Endodermal cell (in vitro differentiated cells): ENCODE data around the gene GNAZ. TPM values are rescaled to one million over a fixed set of nuclear protein-coding genes. Genes with fewer than 3 reads are reported as not detected.

Source experiments
- DNase-seq: peaks from one replicate; pipeline ENCODE4 v3.0.0-alpha.2; 2017
- H3K27ac ChIP-seq: 2 replicates; pipeline ENCODE4 v1.5.1; 2013; ENCODE audit warnings: mild to moderate bottlenecking, low read depth, low read length, moderate library complexity
- H3K27me3 ChIP-seq: 2 replicates; pipeline ENCODE4 v1.6.1; 2013; ENCODE audit warnings: mild to moderate bottlenecking, low read length, moderate library complexity; ENCODE audit not compliant: insufficient read depth, control insufficient read depth, poor library complexity, severe bottlenecking
- H3K36me3 ChIP-seq: 2 replicates; pipeline ENCODE4 v1.7.0; 2013; ENCODE audit warnings: mild to moderate bottlenecking, low read length, moderate library complexity; ENCODE audit not compliant: control insufficient read depth, insufficient read depth
- H3K4me1 ChIP-seq: one replicate; pipeline ENCODE4 v1.7.0; 2013; ENCODE audit warnings: low read length; ENCODE audit not compliant: control insufficient read depth, insufficient read depth
- H3K4me3 ChIP-seq: 2 replicates; pipeline ENCODE4 v1.5.1; 2013; ENCODE audit warnings: mild to moderate bottlenecking, low read length, moderate library complexity
- H3K9ac ChIP-seq: 2 replicates; pipeline ENCODE4 v1.6.1; 2013; ENCODE audit warnings: mild to moderate bottlenecking, low read length, moderate library complexity; ENCODE audit not compliant: poor library complexity, severe bottlenecking; ENCODE audit errors: extremely low read depth
- H3K9me3 ChIP-seq: 2 replicates; pipeline ENCODE4 v1.6.1; 2013; ENCODE audit warnings: mild to moderate bottlenecking, low read length, moderate library complexity; ENCODE audit not compliant: control insufficient read depth
- H3K27ac Mint-ChIP-seq: 2 replicates; pipeline ENCODE4 v1.8.0; 2020; ENCODE audit warnings: mixed read lengths
- H3K27me3 Mint-ChIP-seq: 2 replicates; pipeline ENCODE4 v1.8.0; 2021; ENCODE audit warnings: mild to moderate bottlenecking, mixed read lengths; ENCODE audit not compliant: insufficient read depth
- H3K36me3 Mint-ChIP-seq: 2 replicates; pipeline ENCODE4 v1.8.0; 2020; ENCODE audit warnings: low read depth, mixed read lengths
- H3K4me1 Mint-ChIP-seq: 2 replicates; pipeline ENCODE4 v1.8.0; 2020; ENCODE audit warnings: mixed read lengths
- H3K4me3 Mint-ChIP-seq: 2 replicates; pipeline ENCODE4 v1.8.0; 2020; ENCODE audit warnings: mild to moderate bottlenecking, moderate library complexity, mixed read lengths
- H3K9me3 Mint-ChIP-seq: 2 replicates; pipeline ENCODE4 v1.8.0; 2020; ENCODE audit warnings: mild to moderate bottlenecking, mixed read lengths
- WGBS, 2 experiments: methylation state at CpG; one replicate each; pipeline versions ENCODE4 v1.1.5 to v1.1.7; 2013; ENCODE audit warnings: missing lambda C conversion rate in 2 of 2, mixed read lengths in 1 of 2; ENCODE audit not compliant: insufficient coverage in 1 of 2, insufficient read length in 1 of 2; 5-methylcytosine and 5-hydroxymethylcytosine counted together
- total RNA-seq, 2 donors: library from RNA; stranded (reverse); fragmentation: NEBNext Ultra II Directional in 1 of 2; extraction: Animal tissue kit (Norgen Biotek cat#: 25700) in 1 of 2; gene quantifications; 2 replicates in 1 of 2; 3 replicates in 1 of 2; pipeline ENCODE4 v1.2.1, GENCODE V29; 2021
- TF ChIP-seq, protein P1 (sequence below): fragments of 200-600 bp; sonication (generic); conservative IDR thresholded peaks from 2 replicates; pipeline ENCODE4 v1.5.0; 2021; ENCODE audit warnings: antibody characterized with exemption, mild to moderate bottlenecking

The GNAZ gene
- total RNA-seq, 2 donors from 2014 or later: 16.7 to 17.9 TPM

DNA sequence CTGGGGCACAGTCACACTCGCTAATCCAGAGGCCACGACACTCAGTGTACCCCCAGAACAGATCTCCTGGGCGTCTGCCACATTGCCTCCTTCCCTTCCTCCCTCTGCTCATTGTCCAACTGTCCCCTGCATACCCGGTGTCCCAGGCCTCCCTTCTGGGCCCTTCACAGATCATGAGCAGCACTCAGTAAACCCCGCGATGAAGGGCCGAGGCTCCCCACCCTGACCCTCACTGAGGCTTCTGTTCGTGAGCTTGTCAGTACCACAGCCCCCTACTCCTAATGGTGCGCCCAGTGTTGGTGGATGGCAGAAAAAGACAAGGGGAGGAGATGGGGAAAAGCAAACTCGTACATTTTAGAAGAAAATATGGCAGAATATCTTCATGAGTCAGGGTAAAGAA is 58.8 kb downstream of the GNAZ start:
- Histone ChIP-seq H3K4me3 (no peak overlapping the region), H3K36me3 (no peaks in the 10 kb centered on the region), H3K9ac (no peak overlapping the region), H3K9me3 (no peaks in the 10 kb centered on the region), H3K27ac (no peak overlapping the region), H3K4me1 (no peaks in the 10 kb centered on the region), H3K27me3 (no peaks in the 10 kb centered on the region)
- Mint-ChIP-seq H3K4me3 (no peak overlapping the region), H3K9me3 (no peaks in the 10 kb centered on the region), H3K27me3 (peaks cover 17% of the 10 kb centered on the region), H3K27ac (no peak overlapping the region), H3K4me1 (peaks cover 2% of the 10 kb centered on the region), H3K36me3 (no peaks in the 10 kb centered on the region)
- WGBS, 2 experiments: 53 to 81% methylated on average over 2 to 10 of the region's 10 CpGs
- DNase-seq: no peak
- TF ChIP-seq, protein P1, sequence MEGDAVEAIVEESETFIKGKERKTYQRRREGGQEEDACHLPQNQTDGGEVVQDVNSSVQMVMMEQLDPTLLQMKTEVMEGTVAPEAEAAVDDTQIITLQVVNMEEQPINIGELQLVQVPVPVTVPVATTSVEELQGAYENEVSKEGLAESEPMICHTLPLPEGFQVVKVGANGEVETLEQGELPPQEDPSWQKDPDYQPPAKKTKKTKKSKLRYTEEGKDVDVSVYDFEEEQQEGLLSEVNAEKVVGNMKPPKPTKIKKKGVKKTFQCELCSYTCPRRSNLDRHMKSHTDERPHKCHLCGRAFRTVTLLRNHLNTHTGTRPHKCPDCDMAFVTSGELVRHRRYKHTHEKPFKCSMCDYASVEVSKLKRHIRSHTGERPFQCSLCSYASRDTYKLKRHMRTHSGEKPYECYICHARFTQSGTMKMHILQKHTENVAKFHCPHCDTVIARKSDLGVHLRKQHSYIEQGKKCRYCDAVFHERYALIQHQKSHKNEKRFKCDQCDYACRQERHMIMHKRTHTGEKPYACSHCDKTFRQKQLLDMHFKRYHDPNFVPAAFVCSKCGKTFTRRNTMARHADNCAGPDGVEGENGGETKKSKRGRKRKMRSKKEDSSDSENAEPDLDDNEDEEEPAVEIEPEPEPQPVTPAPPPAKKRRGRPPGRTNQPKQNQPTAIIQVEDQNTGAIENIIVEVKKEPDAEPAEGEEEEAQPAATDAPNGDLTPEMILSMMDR: no peak

GRCh38 chr22:23130697-23131096 is 60.4 kb downstream of the GNAZ start:
- Mint-ChIP-seq H3K27ac (no peak overlapping the region), H3K9me3 (no peaks in the 10 kb centered on the region), H3K27me3 (peaks cover 17% of the 10 kb centered on the region), H3K4me3 (no peak overlapping the region), H3K36me3 (no peaks in the 10 kb centered on the region), H3K4me1 (peaks cover 2% of the 10 kb centered on the region)
- Histone ChIP-seq H3K9ac (no peak overlapping the region), H3K27me3 (no peaks in the 10 kb centered on the region), H3K27ac (no peak overlapping the region), H3K4me3 (no peak overlapping the region), H3K36me3 (no peaks in the 10 kb centered on the region), H3K4me1 (no peaks in the 10 kb centered on the region), H3K9me3 (no peaks in the 10 kb centered on the region)
- DNase-seq: no peak
- TF ChIP-seq, protein P1: no peak
- WGBS, 2 experiments: 69 to 95% methylated on average over 2 to 3 of the region's 3 CpGs

GRCh38 chr22:23131931-23132330 is 61.6 kb downstream of the GNAZ start:
- H3K27me3 Mint-ChIP-seq: peaks cover 17% of the 10 kb centered on the region

More at GRCh38 chr22:23131931-23132330, 61.6 kb downstream of the GNAZ start:
- Mint-ChIP-seq H3K9me3 (no peaks in the 10 kb centered on the region), H3K36me3 (no peaks in the 10 kb centered on the region), H3K4me3 (no peak overlapping the region), H3K4me1 (peaks cover 2% of the 10 kb centered on the region), H3K27ac (no peak overlapping the region)
- H3K27me3 ChIP-seq: no peaks in the 10 kb centered on the region
- H3K9me3 ChIP-seq: no peaks in the 10 kb centered on the region
- H3K27ac ChIP-seq: no peak overlapping the region
- no peaks in the 10 kb centered on the region for H3K4me1 ChIP-seq
- 87 to 96% methylated on average over 5 to 6 of the region's 6 CpGs for WGBS, 2 experiments
- H3K9ac ChIP-seq: no peak overlapping the region
- DNase-seq: no peak
- TF ChIP-seq, protein P1: no peak
- H3K4me3 ChIP-seq: no peak overlapping the region
- H3K36me3 ChIP-seq: no peaks in the 10 kb centered on the region
